SJCRH30 (cell line): ENCODE measurements around the gene MYO1H. TPM values are rescaled to one million over a fixed set of nuclear protein-coding genes. Genes with fewer than 3 reads are reported as not detected.

Experiments used
- DNase-seq, 2 experiments: peaks; one replicate each; pipeline ENCODE4 v3.0.0-alpha.2; 2015 to 2020
- H3K27ac ChIP-seq: fragments of 250-450 bp; sonication (Bioruptor Pico); 2 replicates; pipeline ENCODE4 v1.5.1; 2020; ENCODE audit warnings: mild to moderate bottlenecking, moderate library complexity
- H3K27me3 ChIP-seq: fragments of 250-450 bp; sonication (Bioruptor Pico); 2 replicates; pipeline ENCODE4 v1.5.1; 2020; ENCODE audit warnings: mild to moderate bottlenecking, moderate library complexity
- H3K36me3 ChIP-seq: fragments of 250-450 bp; sonication (Bioruptor Pico); 2 replicates; pipeline ENCODE4 v1.5.1; 2020; ENCODE audit warnings: mild to moderate bottlenecking, moderate library complexity
- H3K4me1 ChIP-seq: fragments of 250-450 bp; sonication (Bioruptor Pico); 2 replicates; pipeline ENCODE4 v1.5.1; 2020; ENCODE audit warnings: mild to moderate bottlenecking, moderate library complexity
- H3K4me3 ChIP-seq: fragments of 250-450 bp; sonication (Bioruptor Pico); 2 replicates; pipeline ENCODE4 v1.5.1; 2020; ENCODE audit warnings: mild to moderate bottlenecking, moderate library complexity
- H3K9me3 ChIP-seq: fragments of 250-450 bp; sonication (Bioruptor Pico); replicated peaks from 2 replicates; pipeline ENCODE4 v1.5.1; 2020; ENCODE audit warnings: mild to moderate bottlenecking, moderate library complexity
- total RNA-seq: library from RNA; depleted of rRNA; stranded (reverse); fragments of >200 nt; shearing (Covaris generic); gene quantifications from 2 replicates; pipeline ENCODE4 v1.2.3, GENCODE V29; 2014; rRNA removed

MYO1H gene
- total RNA-seq, 1 experiment from 2014 or later = not detected

GRCh38 chr12:109489016-109489954, 141.6 kb downstream of the MYO1H start:
- no peaks in the 10 kb centered on the region for H3K27me3 ChIP-seq
- H3K36me3 ChIP-seq = peaks cover 11% of the 10 kb centered on the region
- no peak for DNase-seq
- no peak overlapping the region for H3K27ac ChIP-seq
- no peaks in the 10 kb centered on the region for H3K4me1 ChIP-seq
- no peak overlapping the region for H3K4me3 ChIP-seq
- no peaks in the 10 kb centered on the region for H3K9me3 ChIP-seq

- H3K9me3 ChIP-seq = no peaks in the 10 kb centered on the region
- H3K27me3 ChIP-seq = no peaks in the 10 kb centered on the region
- H3K4me3 ChIP-seq = no peak overlapping the region
- no peak overlapping the region for H3K27ac ChIP-seq
- H3K4me1 ChIP-seq = no peaks in the 10 kb centered on the region
- peaks cover 12% of the 10 kb centered on the region for H3K36me3 ChIP-seq
- DNase-seq = no peak
Observed at GRCh38 chr12:109489955-109490565, 142.4 kb downstream of the MYO1H start.

- Histone ChIP-seq H3K27ac (no peak overlapping the region), H3K27me3 (no peaks in the 10 kb centered on the region), H3K4me1 (no peaks in the 10 kb centered on the region), H3K36me3 (peaks cover 15% of the 10 kb centered on the region), H3K9me3 (no peaks in the 10 kb centered on the region), H3K4me3 (no peak overlapping the region)
- no peak for DNase-seq
Observed at GRCh38 chr12:109491671-109492070, 144.0 kb downstream of the MYO1H start.

GRCh38 chr12:109492371-109492770, 144.7 kb downstream of the MYO1H start:
- peaks cover 15% of the 10 kb centered on the region for H3K36me3 ChIP-seq
- DNase-seq = no peak

GRCh38 chr12:109493090-109493489, 145.4 kb downstream of the MYO1H start:
- H3K27me3 ChIP-seq = no peaks in the 10 kb centered on the region
- DNase-seq = no peak
- H3K27ac ChIP-seq = no peak overlapping the region

More at GRCh38 chr12:109492371-109492770, 144.7 kb downstream of the MYO1H start:
- no peaks in the 10 kb centered on the region for H3K27me3 ChIP-seq
- no peak overlapping the region for H3K4me3 ChIP-seq
- H3K27ac ChIP-seq = no peak overlapping the region
- no peaks in the 10 kb centered on the region for H3K4me1 ChIP-seq
- H3K9me3 ChIP-seq = no peaks in the 10 kb centered on the region

GRCh38 chr12:109493938-109494337, 146.2 kb downstream of the MYO1H start:
- Histone ChIP-seq H3K27me3 (no peaks in the 10 kb centered on the region), H3K36me3 (peaks cover 10% of the 10 kb centered on the region), H3K27ac (no peak overlapping the region), H3K4me1 (no peaks in the 10 kb centered on the region), H3K4me3 (no peak overlapping the region), H3K9me3 (no peaks in the 10 kb centered on the region)
- no peak for DNase-seq

More at GRCh38 chr12:109493090-109493489, 145.4 kb downstream of the MYO1H start:
- no peak overlapping the region for H3K4me3 ChIP-seq
- H3K36me3 ChIP-seq = peaks cover 10% of the 10 kb centered on the region
- H3K9me3 ChIP-seq = no peaks in the 10 kb centered on the region
- H3K4me1 ChIP-seq = no peaks in the 10 kb centered on the region

GRCh38 chr12:109494348-109494881, 146.7 kb downstream of the MYO1H start:
- no peaks in the 10 kb centered on the region for H3K4me1 ChIP-seq
- H3K27ac ChIP-seq = no peak overlapping the region
- peaks cover 10% of the 10 kb centered on the region for H3K36me3 ChIP-seq
- no peak overlapping the region for H3K4me3 ChIP-seq
- H3K9me3 ChIP-seq = no peaks in the 10 kb centered on the region
- no peak for DNase-seq
- no peaks in the 10 kb centered on the region for H3K27me3 ChIP-seq

GRCh38 chr12:109495012-109495411, 147.3 kb downstream of the MYO1H start:
- Histone ChIP-seq H3K27me3 (no peaks in the 10 kb centered on the region), H3K4me3 (no peak overlapping the region), H3K27ac (no peak overlapping the region), H3K36me3 (peaks cover 10% of the 10 kb centered on the region), H3K9me3 (no peaks in the 10 kb centered on the region), H3K4me1 (no peaks in the 10 kb centered on the region)
- DNase-seq = no peak

GRCh38 chr12:109496306-109496705, 148.6 kb downstream of the MYO1H start:
- Histone ChIP-seq H3K4me3 (no peak overlapping the region), H3K36me3 (peaks cover 10% of the 10 kb centered on the region), H3K9me3 (no peaks in the 10 kb centered on the region), H3K4me1 (no peaks in the 10 kb centered on the region), H3K27me3 (no peaks in the 10 kb centered on the region), H3K27ac (no peak overlapping the region)
- DNase-seq = no peak

GRCh38 chr12:109497675-109498074, 150.0 kb downstream of the MYO1H start:
- H3K9me3 ChIP-seq = no peaks in the 10 kb centered on the region
- peaks cover 4% of the 10 kb centered on the region for H3K36me3 ChIP-seq
- H3K4me1 ChIP-seq = peaks cover 3% of the 10 kb centered on the region; the same call in 1 of the 2 replicates
- H3K4me3 ChIP-seq = no peak overlapping the region
- DNase-seq = no peak
- no peaks in the 10 kb centered on the region for H3K27me3 ChIP-seq
- H3K27ac ChIP-seq = no peak overlapping the region

Other genes with a start within 250 kb of the MYO1H start
- gene ACACB, start 231.3 kb upstream of the MYO1H start, total RNA-seq = 2.9 and 3.3 TPM in 2 replicates
- gene FOXN4, start 38.6 kb upstream of the MYO1H start, total RNA-seq = not detected in 2 replicates
- gene KCTD10, start 129.4 kb downstream of the MYO1H start, total RNA-seq = 36.1 and 37.7 TPM in 2 replicates
- gene UBE3B, start 129.7 kb downstream of the MYO1H start, total RNA-seq = 17.6 and 19.0 TPM in 2 replicates
- gene MMAB, start 225.6 kb downstream of the MYO1H start, total RNA-seq = 22.2 and 23.1 TPM in 2 replicates
- gene MVK, start 225.9 kb downstream of the MYO1H start, total RNA-seq = 17.3 and 18.7 TPM in 2 replicates